Right lobe of liver (tissue), 4 donors: ENCODE measurements around the gene OPN5.

ENCODE experiments used
- CTCF ChIP-seq, 4 donors: fragments of 200-600 bp in 3 of 4; fragments of 450-650 bp in 1 of 4; IDR thresholded peaks; one replicate each; pipeline versions ENCODE4 v1.5.1 to v1.8.0; 2016 to 2022; ENCODE audit warnings: antibody characterized with exemption in 4 of 4, mild to moderate bottlenecking in 2 of 4
- POLR2A ChIP-seq: fragments of 450-650 bp; IDR thresholded peaks from one replicate; pipeline ENCODE4 v1.6.1; 2017; ENCODE audit warnings: antibody characterized with exemption, mild to moderate bottlenecking
- donor health status: DM: no; HTN: no; CAD: no.
- donor health status: DM: no; HTN: no; CAD: no.
- donor health status: DM: no; HTN: yes; CAD: no.

- no peak for TF ChIP-seq CTCF (IDR thresholded peaks at IDR 0.05)
- TF ChIP-seq POLR2A = no peak
These were observed 57.8 kb downstream of the OPN5 start for GRCh38 chr6:47839645-47840044.
